GM18909 (cell line): ENCODE measurements around the gene SENP1.
"Not testable (repeated sequence)": the region's sequence is repeated elsewhere in the genome, so short reads cannot be mapped to it uniquely, and the experiment has no call there.

Experiments used
- ATAC-seq: cut with Tn5 transposase; IDR thresholded peaks from one replicate; pipeline ENCODE4 v1.9.1; 2021; ENCODE audit warnings: mild to moderate bottlenecking; ENCODE audit not compliant: unreplicated experiment, poor library complexity

SENP1 gene

GRCh38 chr12:48118284-48118871 lies 12.5 kb upstream of the SENP1 start:
- no peak for ATAC-seq

- no peak for ATAC-seq
Measured at GRCh38 chr12:48115957-48116356, 10.1 kb upstream of the SENP1 start.

GRCh38 chr12:48111312-48111693 lies 5.4 kb upstream of the SENP1 start:
- not testable (repeated sequence) for ATAC-seq

GRCh38 chr12:48110691-48111311 lies 4.9 kb upstream of the SENP1 start:
- ATAC-seq = no peak

- ATAC-seq = no peak
Measured at GRCh38 chr12:48109424-48109823, 3.5 kb upstream of the SENP1 start.

- ATAC-seq = no peak
Measured at GRCh38 chr12:48106681-48107613, 1.1 kb upstream of the SENP1 start.

- ATAC-seq = peak; percentile 20
Measured at GRCh38 chr12:48105321-48105866, 485 bp downstream of the SENP1 start.

GRCh38 chr12:48104531-48104930 lies 1.3 kb downstream of the SENP1 start:
- ATAC-seq = no peak

GRCh38 chr12:48092611-48093010 lies 13.3 kb downstream of the SENP1 start:
- no peak for ATAC-seq

GRCh38 chr12:48086327-48086726 lies 19.6 kb downstream of the SENP1 start:
- no peak for ATAC-seq

- no peak for ATAC-seq
Measured at GRCh38 chr12:48084841-48085460, 20.9 kb downstream of the SENP1 start.

- ATAC-seq = no peak
Measured at GRCh38 chr12:48084066-48084465, 21.8 kb downstream of the SENP1 start.

- ATAC-seq = no peak
Measured at GRCh38 chr12:48080821-48081220, 25.1 kb downstream of the SENP1 start.

GRCh38 chr12:48080285-48080684 lies 25.6 kb downstream of the SENP1 start:
- no peak for ATAC-seq

- no peak for ATAC-seq
Measured at GRCh38 chr12:48078901-48079300, 27.0 kb downstream of the SENP1 start.

- no peak for ATAC-seq
Measured at GRCh38 chr12:48077111-48077510, 28.8 kb downstream of the SENP1 start.

GRCh38 chr12:48075832-48076231 lies 30.0 kb downstream of the SENP1 start:
- ATAC-seq = no peak

- no peak for ATAC-seq
Measured at GRCh38 chr12:48074266-48074665, 31.6 kb downstream of the SENP1 start.

- ATAC-seq = no peak
Measured at GRCh38 chr12:48072266-48072665, 33.6 kb downstream of the SENP1 start.

GRCh38 chr12:48071808-48072207 lies 34.1 kb downstream of the SENP1 start:
- ATAC-seq = no peak

- ATAC-seq = no peak
Measured at GRCh38 chr12:48070731-48071130, 35.1 kb downstream of the SENP1 start.
